GM19099 (cell line): ENCODE results near the gene AATK.

ENCODE experiments used
- POLR2A ChIP-seq: IDR thresholded peaks from 3 replicates; pipeline ENCODE4 v1.6.1; 2011; ENCODE audit warnings: low read depth; ENCODE audit not compliant: insufficient read length; ENCODE audit errors: extremely low read depth

The AATK gene

DNA sequence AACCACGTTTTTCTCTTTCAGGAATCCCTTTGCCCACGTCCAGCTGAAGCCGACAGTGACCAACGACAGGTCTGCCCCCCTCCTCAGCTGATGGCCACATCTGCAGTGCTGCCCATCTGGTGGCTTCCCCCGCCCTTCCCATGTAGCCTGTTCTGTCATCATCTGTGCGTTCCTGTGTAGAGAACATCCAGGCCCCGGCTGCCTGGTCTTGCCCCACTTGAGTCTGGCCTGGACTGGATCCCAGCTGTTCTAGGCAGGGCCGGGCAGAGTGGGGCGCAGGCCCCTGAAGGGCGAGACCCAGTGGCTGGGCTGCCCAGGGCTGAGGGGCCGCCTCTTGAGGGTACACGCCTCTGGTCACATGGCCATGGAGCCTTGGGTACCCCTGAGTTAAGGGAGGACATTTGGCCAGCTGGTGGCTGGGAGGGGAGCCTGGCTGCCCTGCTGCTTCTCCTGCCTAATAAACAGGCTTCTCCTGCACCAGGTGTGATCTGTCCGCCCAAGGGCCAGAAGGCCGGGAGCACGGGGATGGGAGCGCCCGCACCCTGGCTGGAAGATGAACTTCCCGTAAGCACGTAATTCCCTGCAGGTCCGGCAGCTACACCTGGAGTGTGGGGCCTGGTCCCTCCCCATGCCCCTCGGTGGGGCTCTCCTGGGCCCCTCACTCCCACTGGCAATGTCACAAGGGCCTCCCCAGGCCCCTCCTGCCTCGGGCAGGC, 50.1 kb downstream of the AATK start:
- TF ChIP-seq POLR2A, result no peak

DNA sequence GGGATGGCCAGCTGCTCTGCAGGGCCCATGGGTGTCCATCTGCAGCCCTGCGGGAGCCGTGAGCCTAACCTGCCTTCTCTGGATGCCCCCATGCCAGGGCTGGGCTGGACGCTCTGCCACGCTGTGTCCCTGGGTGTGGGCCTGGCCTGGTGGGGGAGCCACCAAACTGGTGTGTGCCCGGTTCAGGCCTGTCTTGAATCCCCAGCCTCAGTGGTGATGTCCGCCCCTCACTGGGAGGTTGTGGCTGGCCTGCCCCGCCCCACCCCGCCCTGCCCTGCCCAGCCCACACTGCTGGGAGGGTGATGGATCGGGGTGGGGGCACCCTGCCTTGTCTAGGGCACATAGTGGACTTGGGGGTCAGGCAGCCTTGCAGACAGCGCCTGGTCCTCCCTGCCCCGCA, 50.8 kb downstream of the AATK start:
- TF ChIP-seq POLR2A, result no peak

DNA sequence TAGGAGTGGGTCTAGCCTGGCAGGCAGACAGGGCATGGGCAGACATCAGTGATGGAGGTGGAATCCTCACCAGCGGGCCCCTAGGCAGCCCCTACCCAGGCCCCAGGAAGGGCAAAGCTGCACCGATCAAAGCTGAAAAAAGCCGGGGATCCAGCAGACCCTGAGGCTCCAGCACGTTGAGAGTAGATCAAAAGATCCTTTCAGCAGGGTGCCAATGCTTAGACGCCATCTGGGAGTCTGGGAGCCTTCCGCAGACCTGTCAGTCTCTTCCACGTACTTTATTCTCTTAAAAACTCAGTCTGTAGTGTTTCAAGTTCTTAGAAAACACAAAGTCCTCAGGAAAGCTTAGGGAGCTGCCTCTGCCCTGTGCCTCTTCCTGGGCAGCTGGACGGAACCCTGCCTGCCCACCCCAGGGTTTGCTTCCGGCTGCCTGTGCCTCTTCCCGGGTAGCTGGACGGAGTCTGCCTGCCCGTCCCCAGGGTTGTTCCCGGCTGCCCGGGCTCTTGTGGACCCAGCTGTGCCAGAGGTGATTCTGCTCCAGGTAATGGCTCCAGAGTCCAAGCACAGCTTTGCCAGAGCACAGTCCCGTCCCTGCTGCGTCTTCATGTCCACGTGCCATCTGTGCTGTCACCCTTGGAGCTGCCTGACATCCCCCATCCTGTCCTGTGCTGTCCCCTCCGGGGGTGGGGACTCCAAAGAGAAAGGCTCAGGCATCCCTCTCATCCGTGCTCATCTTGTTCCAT, 51.5 kb downstream of the AATK start:
- no peak for TF ChIP-seq POLR2A

DNA sequence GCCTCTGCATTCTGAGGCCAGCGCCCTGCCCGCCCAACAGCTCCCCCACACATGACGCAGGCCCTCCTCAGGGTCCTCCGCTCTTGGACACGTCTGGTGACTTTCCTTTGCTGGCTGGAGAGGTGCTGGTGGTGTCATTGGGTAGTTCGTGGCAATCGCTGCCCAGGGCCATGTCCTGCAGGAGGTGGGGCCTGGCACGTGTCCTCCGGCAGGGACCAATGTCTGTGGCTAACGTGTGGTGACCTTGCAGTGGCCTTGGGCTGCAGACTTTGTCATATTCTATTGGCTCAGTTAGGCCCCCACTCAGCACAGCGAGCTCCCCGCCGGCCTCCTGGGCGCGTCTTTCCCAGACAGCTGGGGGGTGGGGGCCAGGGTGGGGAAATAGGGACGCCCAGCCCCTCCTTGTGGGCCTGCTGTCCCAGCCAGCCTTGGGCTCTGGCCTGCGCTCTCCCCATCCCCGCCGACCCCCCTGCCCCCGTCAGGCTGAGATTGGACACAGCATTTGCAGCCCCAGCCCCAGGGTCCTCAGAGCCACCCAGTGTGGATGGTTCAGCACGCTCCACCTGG, 52.8 kb downstream of the AATK start:
- no peak for TF ChIP-seq POLR2A

DNA sequence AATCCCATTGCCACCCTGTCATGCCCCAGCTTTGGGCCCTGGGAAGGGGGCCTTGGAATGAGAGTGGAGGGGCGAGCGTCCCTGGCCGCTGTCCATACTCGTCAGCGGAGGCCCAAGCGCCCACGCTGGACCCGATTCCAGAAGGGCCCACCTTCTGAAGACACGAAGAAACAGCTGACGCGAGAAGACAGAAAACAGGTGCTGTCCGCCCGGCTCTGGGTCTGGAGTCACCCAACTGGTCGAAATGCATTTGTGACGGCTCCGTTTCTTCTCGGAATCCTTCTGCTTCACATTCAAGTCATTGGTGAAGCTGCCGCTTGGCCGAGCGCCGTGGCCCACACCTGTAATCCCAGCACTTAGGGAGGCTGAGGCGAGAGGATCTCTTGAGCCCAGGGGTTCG, 53.6 kb downstream of the AATK start:
- no peak for TF ChIP-seq POLR2A

DNA sequence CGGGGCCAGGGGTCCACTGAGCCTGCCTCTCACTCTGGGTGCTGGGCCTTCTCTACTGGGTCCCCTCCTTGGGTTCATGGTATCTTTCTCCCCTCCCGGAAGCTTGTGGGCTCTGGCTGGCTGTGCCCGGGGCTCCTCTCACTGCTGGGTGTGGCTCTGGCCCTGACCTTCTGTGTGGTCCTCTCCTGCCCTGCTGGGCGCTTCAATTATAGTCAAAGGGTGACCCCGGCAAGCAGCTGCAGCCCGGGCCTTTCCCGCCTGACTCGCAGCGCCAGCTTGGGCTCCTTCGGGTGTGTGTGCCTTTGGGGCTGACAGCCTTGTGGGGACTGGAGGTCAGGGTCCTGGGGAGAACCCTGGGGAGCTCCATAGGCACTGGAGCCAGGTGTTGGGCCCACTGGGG, 55.0 kb downstream of the AATK start:
- no peak for TF ChIP-seq POLR2A

DNA sequence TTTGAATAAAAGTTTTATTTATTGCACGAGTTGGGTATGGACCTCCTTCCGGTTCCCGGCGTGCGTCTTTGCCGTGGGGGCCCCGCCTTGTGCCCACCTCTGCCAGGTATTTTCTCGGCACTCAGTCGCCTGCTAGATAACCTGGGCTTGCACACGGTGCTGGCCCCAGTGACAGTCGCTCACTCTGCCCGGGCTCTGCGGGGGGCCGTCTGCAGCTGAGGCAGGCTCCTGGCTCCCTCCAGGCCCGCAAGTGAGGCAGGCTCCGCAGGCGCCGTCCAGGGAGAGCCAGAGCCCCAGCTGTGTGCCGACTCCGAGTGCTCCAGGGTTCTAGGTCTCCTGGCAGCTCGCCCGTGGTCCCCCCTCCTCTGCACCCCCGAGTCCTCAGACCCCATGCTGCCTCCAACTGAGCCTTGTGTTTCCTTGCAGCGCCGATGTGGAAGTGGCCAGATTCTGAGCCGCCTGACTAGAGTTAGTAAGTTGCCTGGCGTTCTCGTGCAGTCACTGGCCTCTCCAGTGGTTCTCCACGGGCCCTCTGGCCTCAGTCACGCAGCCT, 55.5 kb downstream of the AATK start:
- no peak for TF ChIP-seq POLR2A

DNA sequence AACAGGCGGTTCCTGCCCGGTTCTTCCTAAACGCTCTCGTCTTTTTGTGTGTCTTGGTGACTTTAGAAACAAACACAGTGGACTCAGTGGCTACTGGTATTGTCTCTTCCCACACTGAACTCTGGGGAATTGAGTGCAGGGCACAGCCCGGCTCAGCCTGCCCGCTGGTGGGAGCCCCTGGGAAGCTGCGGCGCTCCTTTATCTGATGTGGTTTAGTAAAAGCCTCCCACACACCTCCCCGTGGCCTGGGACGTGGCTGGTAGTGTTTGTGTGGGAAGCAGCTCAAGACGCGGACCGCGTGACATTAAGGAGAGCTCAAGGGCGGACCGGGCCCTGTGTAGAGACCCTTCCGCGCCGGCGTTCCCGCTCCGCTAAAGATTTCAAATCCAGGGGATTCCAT, 56.1 kb downstream of the AATK start:
- TF ChIP-seq POLR2A, result no peak

DNA sequence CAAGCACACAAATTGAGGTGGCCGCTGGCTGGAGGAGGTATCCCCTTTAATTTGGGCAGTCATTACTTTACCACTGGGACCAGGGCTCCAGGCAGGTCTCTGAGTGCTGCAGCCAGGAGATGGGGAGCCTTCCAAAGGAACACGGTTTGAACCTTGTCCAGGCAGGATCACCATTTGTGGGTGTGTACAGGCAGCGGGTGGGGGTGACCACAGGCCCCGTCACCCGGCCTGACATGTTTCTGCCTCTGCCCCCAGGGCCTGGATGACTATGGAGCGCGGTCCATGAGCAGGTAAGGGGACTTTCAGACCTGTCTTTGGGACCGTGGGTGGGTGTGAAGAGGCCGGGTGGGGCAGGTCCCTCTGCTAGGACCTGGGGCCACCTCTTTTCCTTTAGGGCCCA, 57.8 kb downstream of the AATK start:
- TF ChIP-seq POLR2A, result no peak

DNA sequence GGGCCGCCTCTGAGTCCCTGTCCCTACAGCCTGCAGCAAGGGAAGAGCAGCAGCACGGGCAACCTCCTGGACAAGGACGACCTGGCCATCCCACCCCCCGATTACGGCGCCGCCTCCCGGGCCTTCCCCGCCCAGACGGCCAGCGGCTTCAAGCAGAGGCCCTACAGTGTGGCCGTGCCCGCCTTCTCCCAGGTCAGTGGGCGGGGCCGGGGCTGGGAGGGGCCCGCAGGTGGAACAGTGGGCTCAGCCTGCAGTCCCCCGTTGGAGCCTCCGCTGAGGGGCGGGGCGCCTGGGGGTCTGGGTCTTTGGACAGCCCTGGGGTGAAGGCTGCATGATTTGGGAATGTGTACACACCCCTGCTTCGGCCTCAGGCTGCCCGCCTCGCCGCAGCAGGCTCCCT, 59.3 kb downstream of the AATK start:
- no peak for TF ChIP-seq POLR2A

DNA sequence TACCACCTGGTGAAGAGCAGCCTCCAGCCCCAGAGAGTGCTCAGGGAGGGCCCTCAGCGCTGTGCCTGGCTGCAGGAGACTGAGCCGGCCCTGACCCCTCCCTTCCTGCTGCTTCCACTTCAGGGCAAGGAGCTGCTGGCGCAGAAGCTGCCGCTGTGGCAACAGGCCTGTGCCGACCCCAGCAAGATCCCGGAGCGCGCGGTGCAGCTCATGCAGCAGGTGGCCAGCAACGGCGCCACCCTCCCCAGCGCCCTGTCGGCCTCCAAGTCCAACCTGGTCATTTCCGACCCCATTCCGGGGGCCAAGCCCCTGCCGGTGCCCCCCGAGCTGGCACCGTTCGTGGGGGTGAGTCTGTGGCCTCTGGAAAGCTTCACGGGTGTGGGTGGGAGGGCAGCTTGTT, 62.6 kb downstream of the AATK start:
- TF ChIP-seq POLR2A, result no peak

DNA sequence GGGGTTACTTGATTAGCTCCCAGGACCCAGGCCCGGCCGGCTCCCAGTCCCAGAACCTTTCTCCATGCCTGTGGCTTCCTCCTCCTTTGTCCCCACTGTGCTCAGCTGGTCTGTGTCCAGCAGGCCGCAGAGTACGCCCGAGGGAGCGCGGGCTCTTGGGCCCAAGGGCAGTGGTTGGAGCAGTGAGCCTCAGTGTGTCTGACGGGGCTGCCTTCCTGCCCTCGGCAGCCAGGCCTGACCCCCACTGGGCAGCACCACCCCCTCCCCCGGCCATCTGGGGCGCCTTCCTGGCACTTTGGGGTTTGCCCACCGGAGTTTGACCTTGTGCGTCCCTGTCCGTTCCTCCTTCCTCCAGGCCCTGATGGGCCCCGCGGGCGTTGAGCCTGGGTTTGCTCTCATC, 63.2 kb downstream of the AATK start:
- TF ChIP-seq POLR2A, result no peak

DNA sequence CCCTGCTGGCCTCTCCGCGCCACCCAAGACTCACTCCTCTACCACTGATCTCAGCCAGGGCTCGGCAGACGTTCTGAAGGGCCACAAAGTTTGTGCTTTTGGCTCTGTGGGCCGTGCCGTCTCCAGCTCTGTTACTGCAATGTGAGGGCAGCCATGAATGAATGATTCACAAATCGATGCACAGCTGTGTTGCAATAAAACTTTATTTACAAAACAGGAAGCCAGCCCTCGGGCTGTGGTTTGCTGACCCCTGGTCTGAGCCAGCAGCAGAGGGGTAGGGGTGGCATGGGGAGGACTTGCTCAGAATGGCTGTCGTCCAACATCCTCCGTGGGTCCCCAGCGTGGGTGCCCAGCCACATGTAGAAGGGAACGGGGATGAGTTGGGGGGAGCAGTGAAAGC, 63.7 kb downstream of the AATK start:
- TF ChIP-seq POLR2A, result no peak

DNA sequence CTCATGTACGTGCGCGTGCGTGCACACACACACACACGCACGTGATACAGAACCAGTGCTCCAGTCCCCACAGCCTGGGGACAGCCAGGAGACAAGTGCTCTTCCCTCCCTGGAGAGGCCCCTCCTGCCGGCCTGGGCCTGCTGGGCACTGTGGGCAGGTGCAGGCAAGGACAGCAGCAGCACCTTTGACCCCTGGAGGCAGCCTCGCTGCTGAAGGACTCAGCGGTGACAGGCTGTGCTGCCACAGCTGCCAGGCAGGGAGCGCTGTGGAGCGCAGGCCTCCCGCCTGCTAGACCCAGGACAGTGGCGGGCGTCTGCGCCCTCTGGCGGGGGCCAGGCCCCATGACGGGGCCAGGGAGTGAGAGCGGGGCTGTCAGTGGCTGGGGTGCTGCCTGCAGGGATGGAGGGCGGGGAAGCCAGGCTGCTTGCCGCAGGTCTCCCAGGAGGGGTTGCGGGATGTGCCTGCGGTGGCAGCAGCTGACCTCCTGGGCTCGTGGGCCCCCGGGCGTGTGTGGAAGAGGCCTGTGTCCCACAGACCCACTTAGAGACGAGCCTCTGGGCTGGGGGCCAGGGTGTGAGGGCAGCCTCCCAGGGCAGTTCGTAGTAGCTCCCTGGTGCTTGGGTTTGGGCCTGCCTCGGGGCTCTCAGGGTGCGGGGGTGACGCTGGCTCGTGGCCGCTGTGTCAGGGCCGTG, 64.3 kb downstream of the AATK start:
- TF ChIP-seq POLR2A, result no peak

DNA sequence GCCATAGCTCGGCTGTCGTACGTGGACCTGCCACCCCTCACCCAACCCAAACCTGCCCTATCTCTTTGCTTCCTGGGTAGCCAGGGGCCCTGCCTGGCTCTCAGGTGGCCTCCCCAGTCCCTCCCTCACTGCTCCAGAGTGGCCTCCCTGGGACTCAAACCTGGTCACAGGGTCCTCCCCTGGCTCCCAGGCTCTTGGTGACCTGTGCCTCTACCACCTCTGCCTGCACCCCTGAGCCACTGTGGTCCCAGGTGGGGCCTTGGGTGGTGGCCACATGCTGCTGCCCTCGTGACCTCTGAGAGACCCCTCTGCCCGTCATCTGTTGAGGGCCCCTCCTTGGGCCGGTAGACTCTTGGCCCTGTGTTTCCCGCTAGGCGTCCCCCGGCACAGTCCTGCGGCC, 65.4 kb downstream of the AATK start:
- TF ChIP-seq POLR2A, result no peak

DNA sequence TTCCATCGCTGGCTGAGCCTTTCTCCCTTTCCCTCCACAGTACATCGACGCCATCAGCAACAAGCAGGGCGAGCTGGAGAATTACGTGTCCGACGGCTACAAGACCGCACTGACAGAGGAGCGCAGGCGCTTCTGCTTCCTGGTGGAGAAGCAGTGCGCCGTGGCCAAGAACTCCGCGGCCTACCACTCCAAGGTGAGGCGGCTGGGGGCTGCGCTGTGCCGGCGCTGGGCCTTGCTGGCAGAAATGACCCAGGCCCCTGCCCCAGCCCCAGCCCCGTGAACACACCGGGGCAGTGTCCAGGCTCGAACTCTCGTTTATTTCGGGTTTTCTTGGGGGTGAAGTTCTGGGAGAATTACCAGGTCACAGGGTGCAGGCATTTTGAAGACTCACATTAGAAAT, 66.1 kb downstream of the AATK start:
- TF ChIP-seq POLR2A, result no peak

DNA sequence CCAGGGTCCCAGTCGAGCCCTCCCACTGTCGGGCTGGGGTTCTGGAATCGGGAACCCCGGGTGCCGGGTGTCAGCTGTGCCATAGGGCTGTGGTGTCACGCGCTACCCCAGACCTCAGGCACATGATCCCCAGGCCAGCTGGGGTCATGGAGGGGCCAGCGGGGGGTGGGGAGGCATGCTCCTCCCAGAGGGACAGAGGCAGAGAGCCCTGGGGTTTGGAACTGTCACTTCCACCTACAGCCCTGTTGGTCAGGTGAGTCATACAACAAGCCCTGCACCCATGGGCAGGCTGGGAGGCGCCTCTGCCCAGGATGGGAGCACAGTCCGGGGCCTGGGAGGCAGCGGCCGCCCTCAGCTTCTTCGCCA, 68.1 kb downstream of the AATK start:
- TF ChIP-seq POLR2A, result no peak
